HG02798 (cell line): ENCODE results near the gene C1orf198.
A peak's percentile ranks its signal among the peaks of the same experiment; 100 is the strongest.

Experiments used
- ATAC-seq: cut with Tn5 transposase; IDR thresholded peaks from one replicate; pipeline ENCODE4 v1.9.1; 2021; ENCODE audit warnings: mild to moderate bottlenecking; ENCODE audit not compliant: unreplicated experiment, poor library complexity

Gene C1orf198

GRCh38 chr1:230894664-230895063, 26.3 kb upstream of the C1orf198 start:
- no peak for ATAC-seq

- ATAC-seq, result no peak
These were observed 25.7 kb upstream of the C1orf198 start for GRCh38 chr1:230894032-230894431.

- ATAC-seq, result no peak
These were observed 23.7 kb upstream of the C1orf198 start for GRCh38 chr1:230892018-230892491.

GRCh38 chr1:230891413-230891812, 23.1 kb upstream of the C1orf198 start:
- no peak for ATAC-seq

- ATAC-seq, result no peak
These were observed 16.3 kb upstream of the C1orf198 start for GRCh38 chr1:230884646-230885045.

GRCh38 chr1:230883967-230884366, 15.6 kb upstream of the C1orf198 start:
- ATAC-seq, result no peak

- ATAC-seq, result no peak
These were observed 11.5 kb upstream of the C1orf198 start for GRCh38 chr1:230879778-230880177.

- no peak for ATAC-seq
These were observed 10.3 kb upstream of the C1orf198 start for GRCh38 chr1:230878591-230878990.

- ATAC-seq, result no peak
These were observed 9.7 kb upstream of the C1orf198 start for GRCh38 chr1:230877924-230878590.

- ATAC-seq, result no peak
These were observed 9.0 kb upstream of the C1orf198 start for GRCh38 chr1:230877146-230877923.

- no peak for ATAC-seq
These were observed 8.3 kb upstream of the C1orf198 start for GRCh38 chr1:230876660-230877059.

GRCh38 chr1:230875370-230875769, 7.0 kb upstream of the C1orf198 start:
- no peak for ATAC-seq

GRCh38 chr1:230870916-230871315, 2.6 kb upstream of the C1orf198 start:
- no peak for ATAC-seq

GRCh38 chr1:230869500-230869899, 1.2 kb upstream of the C1orf198 start:
- no peak for ATAC-seq

GRCh38 chr1:230868736-230869385, 540 bp upstream of the C1orf198 start:
- peak; percentile 52 for ATAC-seq

GRCh38 chr1:230867101-230867902, 1.0 kb downstream of the C1orf198 start:
- ATAC-seq, result no peak

GRCh38 chr1:230866171-230867070, 1.9 kb downstream of the C1orf198 start:
- ATAC-seq, result no peak

- ATAC-seq, result no peak
These were observed 3.1 kb downstream of the C1orf198 start for GRCh38 chr1:230865062-230865817.

- no peak for ATAC-seq
These were observed 3.9 kb downstream of the C1orf198 start for GRCh38 chr1:230864441-230864840.
